Gastrocnemius medialis (tissue), 4 donors: ENCODE measurements around the gene NBEA.

Source experiments
- POLR2A ChIP-seq, 2 donors: fragments of 450-650 bp; IDR thresholded peaks; one replicate each; pipeline ENCODE4 v1.6.1; 2017; ENCODE audit warnings: antibody characterized with exemption in 2 of 2, mild to moderate bottlenecking in 2 of 2, moderate library complexity in 2 of 2
- TF ChIP-seq, protein P1 (sequence below), 5 experiments: fragments of 450-650 bp in 3 of 5; fragments of 200-600 bp in 2 of 5; sonication (generic) in 2 of 5; IDR thresholded peaks in 4 of 5; conservative IDR thresholded peaks in 1 of 5; 1 replicate in 4 of 5; 2 replicates in 1 of 5; pipeline ENCODE4 v1.5.1; 2016 to 2019; ENCODE audit warnings: antibody characterized with exemption in 5 of 5, mild to moderate bottlenecking in 3 of 5, moderate library complexity in 3 of 5

- TF ChIP-seq, protein P1, sequence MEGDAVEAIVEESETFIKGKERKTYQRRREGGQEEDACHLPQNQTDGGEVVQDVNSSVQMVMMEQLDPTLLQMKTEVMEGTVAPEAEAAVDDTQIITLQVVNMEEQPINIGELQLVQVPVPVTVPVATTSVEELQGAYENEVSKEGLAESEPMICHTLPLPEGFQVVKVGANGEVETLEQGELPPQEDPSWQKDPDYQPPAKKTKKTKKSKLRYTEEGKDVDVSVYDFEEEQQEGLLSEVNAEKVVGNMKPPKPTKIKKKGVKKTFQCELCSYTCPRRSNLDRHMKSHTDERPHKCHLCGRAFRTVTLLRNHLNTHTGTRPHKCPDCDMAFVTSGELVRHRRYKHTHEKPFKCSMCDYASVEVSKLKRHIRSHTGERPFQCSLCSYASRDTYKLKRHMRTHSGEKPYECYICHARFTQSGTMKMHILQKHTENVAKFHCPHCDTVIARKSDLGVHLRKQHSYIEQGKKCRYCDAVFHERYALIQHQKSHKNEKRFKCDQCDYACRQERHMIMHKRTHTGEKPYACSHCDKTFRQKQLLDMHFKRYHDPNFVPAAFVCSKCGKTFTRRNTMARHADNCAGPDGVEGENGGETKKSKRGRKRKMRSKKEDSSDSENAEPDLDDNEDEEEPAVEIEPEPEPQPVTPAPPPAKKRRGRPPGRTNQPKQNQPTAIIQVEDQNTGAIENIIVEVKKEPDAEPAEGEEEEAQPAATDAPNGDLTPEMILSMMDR (IDR thresholded peaks at IDR 0.05 in 4 of 5, conservative IDR thresholded peaks at IDR 0.05 in 1 of 5), result no peak
- no peak for TF ChIP-seq POLR2A (IDR thresholded peaks at IDR 0.05)
These were observed 774.1 kb downstream of the NBEA start for GRCh38 chr13:35716186-35716585.
